Loucy (cell line): ENCODE measurements around the gene SLC5A10.
"Not testable (repeated sequence)": the region's sequence is repeated elsewhere in the genome, so short reads cannot be mapped to it uniquely, and the experiment has no call there.

Experiments used
- CTCF ChIP-seq: fragments of 200-600 bp; sonication (generic); conservative IDR thresholded peaks from 2 replicates; pipeline ENCODE4 v1.5.1; 2014; ENCODE audit warnings: mild to moderate bottlenecking, antibody characterized with exemption, low read length
- EZH2phosphoT487 ChIP-seq: fragments of 200-600 bp; IDR thresholded peaks from 2 replicates; pipeline ENCODE4 v1.6.1; 2018; ENCODE audit warnings: antibody characterized with exemption, mild to moderate bottlenecking, moderate library complexity, borderline replicate concordance

GRCh38 chr17:19048826-19049225 is 96.9 kb downstream of the SLC5A10 start:
- not testable (repeated sequence) for TF ChIP-seq CTCF, EZH2phosphoT487
